Measurements from ENCODE around the gene FAM9C. TPM values are rescaled to one million over a fixed set of nuclear protein-coding genes. Genes with fewer than 3 reads are reported as not detected.

The FAM9C gene
- total and polyA plus RNA-seq, 9 of the 15 experiments (the other 6 are each of a cell fraction or from before 2014, with no cell fraction given): not detected

DNA sequence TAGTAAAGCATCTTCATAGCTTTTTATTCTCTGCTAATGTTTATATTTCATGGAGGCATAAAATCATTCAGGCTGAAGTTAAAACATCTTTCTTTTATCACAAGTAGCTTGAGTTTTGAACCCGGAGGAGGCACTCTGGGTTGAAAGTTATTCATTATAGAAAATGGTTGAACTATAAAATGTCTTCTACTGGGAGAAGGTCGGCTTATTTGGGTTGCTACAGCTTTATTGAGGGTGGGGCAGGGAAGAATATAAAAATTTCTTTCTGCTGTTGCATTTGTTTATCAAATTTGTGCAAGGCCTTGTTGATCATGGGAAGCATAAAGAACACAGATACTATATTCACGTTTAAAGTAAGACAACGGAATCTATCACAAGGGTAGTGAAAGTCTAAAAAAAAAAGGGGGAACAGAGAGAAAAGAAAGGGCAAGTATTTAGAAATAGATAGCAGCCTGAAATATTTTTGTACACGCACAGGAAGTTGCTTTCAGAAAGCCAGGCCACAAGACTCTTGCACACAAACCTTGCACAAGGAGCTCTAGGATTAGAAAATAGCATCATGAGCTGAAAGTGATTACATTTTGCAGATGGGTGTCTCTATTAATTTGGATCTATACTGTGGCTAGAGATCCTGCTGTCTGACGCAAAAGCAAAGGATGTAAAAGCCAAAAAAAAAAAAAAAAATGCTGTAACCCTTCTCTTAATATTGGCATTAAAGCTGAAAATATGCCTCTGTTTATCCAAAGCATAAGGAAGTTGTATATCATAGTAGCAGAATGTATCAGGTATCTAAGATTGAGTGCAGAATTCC, 37.2 kb upstream of the FAM9C start:
- no TSS peak for BruUV-seq (replicated peaks)
- intact Hi-C loops (cut with micrococcal nuclease) (no loop called here), in situ Hi-C loops (cut with MboI) (no loop called here)
- Histone ChIP-seq H3K9me1 (ENCODE audit: control insufficient read depth, insufficient read depth, low read length) (no peaks in the 10 kb centered on the region), H3K9me3 (replicated peaks; ENCODE audit: control insufficient read depth, insufficient read depth, low read depth, low read length) (no peaks in the 10 kb centered on the region), H3K27ac (ENCODE audit: extremely low read depth, low read depth, low read length) (no peak overlapping the region), H4K20me1 (replicated peaks; ENCODE audit: control insufficient read depth, insufficient read depth, low read length) (no peaks in the 10 kb centered on the region), H3K4me3 (no peak overlapping the region), H3K9ac (ENCODE audit: insufficient read depth in 1 of 2, low read depth in 2 of 2, low read length in 2 of 2) (no peak overlapping the region), H3K79me2 (ENCODE audit: control insufficient read depth, insufficient read depth, low read length) (no peaks in the 10 kb centered on the region), H3K4me1 (replicated peaks in 1 of 2; ENCODE audit: control insufficient read depth in 2 of 2, insufficient read depth in 2 of 2, low read length in 2 of 2) (peaks cover 0 to 6% of the 10 kb centered on the region in 2 experiments; a peak in 3 of 5 replicates), H3K4me2 (ENCODE audit: insufficient read depth, low read length) (no peak overlapping the region), H2AFZ (ENCODE audit: low read depth, low read length) (peak overlapping the region; percentile 27; the same call in 1 of the 2 replicates), H3K27me3 (ENCODE audit: control insufficient read depth in 2 of 2, insufficient read depth in 2 of 2, low read length in 2 of 2) (no peaks in the 10 kb centered on the region), H3K36me3 (ENCODE audit: control insufficient read depth, insufficient read depth, low read length) (no peaks in the 10 kb centered on the region)
- no peak for FAIRE-seq
- CTCF ChIA-PET (ENCODE audit: low intra/inter-chr PET ratio): no interaction called here
- no peak for ATAC-seq
- POLR2A ChIA-PET: interaction anchor here (0.5 to 1.5 kb wide), 3 partner anchors 9 to 113 kb away, joined by 3 to 4 read pairs (median 3); no protein-coding TSS in a partner anchor
- 25% methylated on average over 6 of the region's 6 CpGs for whole genome bisulfite sequencing (ENCODE audit: insufficient coverage, low coverage, missing lambda C conversion rate)
- no peak for TF ChIP-seq RBM17 (IDR thresholded peaks at IDR 0.05; ENCODE audit: borderline replicate concordance, low read depth, low read length)
- no peak for DNase-seq (ENCODE audit: extremely low read depth in 1 of 4, low spot score in 3 of 4)

DNA sequence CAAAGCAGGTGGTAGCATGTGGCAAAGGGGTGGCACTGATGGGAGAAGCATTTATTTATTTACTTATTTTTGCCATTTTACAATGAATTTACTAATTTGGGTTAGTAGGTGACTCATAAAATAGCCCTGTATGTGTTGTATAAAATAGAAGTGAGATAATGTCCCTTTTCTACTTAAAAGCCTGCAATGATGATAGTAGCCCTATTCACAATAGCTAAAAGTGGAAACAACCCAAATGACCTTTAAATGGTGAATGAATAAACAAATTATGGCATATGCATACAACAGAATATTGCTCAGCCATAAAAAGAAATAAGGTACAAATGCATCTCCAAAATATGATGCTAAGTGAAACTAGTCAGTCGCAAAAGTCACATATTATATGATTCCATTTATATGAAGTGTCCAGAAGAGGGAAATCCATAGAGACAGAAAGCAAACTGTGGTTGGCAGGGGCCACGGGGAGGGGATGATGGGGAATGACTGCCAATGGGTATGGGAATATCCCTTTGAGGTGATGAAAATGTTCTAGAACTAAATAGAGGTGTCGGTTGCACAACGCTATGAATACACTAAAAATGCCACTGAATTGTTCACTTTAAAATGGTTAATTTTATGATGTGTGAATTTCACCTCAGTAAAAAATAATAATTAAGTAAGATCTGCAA, 35.8 kb upstream of the FAM9C start:
- 73% methylated on average over 4 of the region's 4 CpGs for WGBS (ENCODE audit: insufficient coverage, low coverage, missing lambda C conversion rate)
- FAIRE-seq: no peak
- H3K4me3 ChIP-seq: no peak overlapping the region
- H3K79me2 ChIP-seq (ENCODE audit: control insufficient read depth, insufficient read depth, low read length): no peaks in the 10 kb centered on the region
- in situ Hi-C loops (cut with MboI) (no loop called here), intact Hi-C loops (cut with micrococcal nuclease) (no loop called here)
- no peaks in the 10 kb centered on the region for H3K27me3 ChIP-seq (ENCODE audit: control insufficient read depth in 2 of 2, insufficient read depth in 2 of 2, low read length in 2 of 2)
- DNase-seq (ENCODE audit: extremely low read depth in 1 of 4, low spot score in 3 of 4): no peak
- H3K4me2 ChIP-seq (ENCODE audit: insufficient read depth, low read length): no peak overlapping the region
- no peak for ATAC-seq
- H3K9me1 ChIP-seq (ENCODE audit: control insufficient read depth, insufficient read depth, low read length): no peaks in the 10 kb centered on the region
- ChIA-PET POLR2A (no interaction called here), CTCF (ENCODE audit: low intra/inter-chr PET ratio) (no interaction called here)
- H3K27ac ChIP-seq (ENCODE audit: extremely low read depth, low read depth, low read length): no peak overlapping the region
- no peak overlapping the region for H2AFZ ChIP-seq (ENCODE audit: low read depth, low read length)
- no peaks in the 10 kb centered on the region for H3K9me3 ChIP-seq (replicated peaks; ENCODE audit: control insufficient read depth, insufficient read depth, low read depth, low read length)
- H3K4me1 ChIP-seq (replicated peaks in 1 of 2; ENCODE audit: control insufficient read depth in 2 of 2, insufficient read depth in 2 of 2, low read length in 2 of 2): peaks cover 0 to 6% of the 10 kb centered on the region in 2 experiments; a peak in 3 of 5 replicates
- H3K9ac ChIP-seq (ENCODE audit: insufficient read depth in 1 of 2, low read depth in 2 of 2, low read length in 2 of 2): no peak overlapping the region
- no peaks in the 10 kb centered on the region for H4K20me1 ChIP-seq (replicated peaks; ENCODE audit: control insufficient read depth, insufficient read depth, low read length)
- BruUV-seq (replicated peaks): no TSS peak
- H3K36me3 ChIP-seq (ENCODE audit: control insufficient read depth, insufficient read depth, low read length): no peaks in the 10 kb centered on the region
- TF ChIP-seq E2F4 (CRISPR knock-in tag; IDR thresholded peaks at IDR 0.05; ENCODE audit: low read depth) (no peak), NFE2 (IDR thresholded peaks at IDR 0.05; ENCODE audit: low read depth) (no peak), ELK1 (CRISPR knock-in tag; IDR thresholded peaks at IDR 0.05) (no peak), ZSCAN32 (CRISPR knock-in tag; IDR thresholded peaks at IDR 0.05) (no peak), HCFC1 (IDR thresholded peaks at IDR 0.05; ENCODE audit: low read depth, low read length) (no peak), PRMT5 (CRISPR knock-in tag; IDR thresholded peaks at IDR 0.05) (no peak)
